ES-I3 (cell line): ENCODE measurements around the gene ELOVL7.
"Not testable (repeated sequence)": the region's sequence is repeated elsewhere in the genome, so short reads cannot be mapped to it uniquely, and the experiment has no call there.

Experiments
- H3K36me3 ChIP-seq: 2 replicates; pipeline ENCODE4 v1.6.1; 2013; ENCODE audit warnings: mild to moderate bottlenecking, low read length, control low read depth, moderate library complexity; ENCODE audit not compliant: insufficient read depth
- H3K4me1 ChIP-seq: 2 replicates; pipeline ENCODE4 v1.6.1; 2013; ENCODE audit warnings: mild to moderate bottlenecking, control low read depth, low read length; ENCODE audit not compliant: insufficient read depth
- H3K9ac ChIP-seq: 2 replicates; pipeline ENCODE4 v1.6.1; 2013; ENCODE audit warnings: low read depth, mild to moderate bottlenecking, low read length, moderate library complexity
- H3K9me3 ChIP-seq: 2 replicates; pipeline ENCODE4 v1.6.1; 2013; ENCODE audit warnings: mild to moderate bottlenecking, low read length, moderate library complexity; ENCODE audit not compliant: control insufficient read depth, insufficient read depth

ELOVL7 gene

GRCh38 chr5:60738933-60739332 lies 105.1 kb downstream of the ELOVL7 start:
- H3K36me3 ChIP-seq: no peaks in the 10 kb centered on the region
- H3K9ac ChIP-seq: no peak overlapping the region
- H3K9me3 ChIP-seq: no peaks in the 10 kb centered on the region
- peaks cover 4% of the 10 kb centered on the region; the same call in 1 of the 2 replicates for H3K4me1 ChIP-seq

- no peaks in the 10 kb centered on the region for H3K36me3 ChIP-seq
- H3K9me3 ChIP-seq: no peaks in the 10 kb centered on the region
- H3K9ac ChIP-seq: no peak overlapping the region
- H3K4me1 ChIP-seq: peaks cover 4% of the 10 kb centered on the region; the same call in 1 of the 2 replicates
Measured at GRCh38 chr5:60738461-60738860, 105.6 kb downstream of the ELOVL7 start.

- not testable (repeated sequence) for H3K9me3 ChIP-seq, H3K36me3 ChIP-seq, H3K4me1 ChIP-seq, H3K9ac ChIP-seq
Measured at GRCh38 chr5:60730858-60731257, 113.2 kb downstream of the ELOVL7 start.

- H3K4me1 ChIP-seq: no peaks in the 10 kb centered on the region
Measured at GRCh38 chr5:60727033-60727679, 116.9 kb downstream of the ELOVL7 start.

GRCh38 chr5:60724126-60724525 lies 119.9 kb downstream of the ELOVL7 start:
- Histone ChIP-seq H3K36me3 (no peaks in the 10 kb centered on the region), H3K4me1 (no peaks in the 10 kb centered on the region), H3K9me3 (no peaks in the 10 kb centered on the region), H3K9ac (no peak overlapping the region)

More at GRCh38 chr5:60727033-60727679, 116.9 kb downstream of the ELOVL7 start:
- no peak overlapping the region for H3K9ac ChIP-seq
- H3K36me3 ChIP-seq: no peaks in the 10 kb centered on the region
- H3K9me3 ChIP-seq: no peaks in the 10 kb centered on the region

- Histone ChIP-seq H3K4me1 (no peaks in the 10 kb centered on the region), H3K36me3 (no peaks in the 10 kb centered on the region), H3K9me3 (no peaks in the 10 kb centered on the region), H3K9ac (no peak overlapping the region)
Measured at GRCh38 chr5:60722416-60722815, 121.7 kb downstream of the ELOVL7 start.

GRCh38 chr5:60719329-60719728 lies 124.7 kb downstream of the ELOVL7 start:
- Histone ChIP-seq H3K36me3 (no peaks in the 10 kb centered on the region), H3K4me1 (no peaks in the 10 kb centered on the region), H3K9ac (no peak overlapping the region), H3K9me3 (no peaks in the 10 kb centered on the region)

- no peaks in the 10 kb centered on the region for H3K4me1 ChIP-seq
- no peaks in the 10 kb centered on the region for H3K36me3 ChIP-seq
Measured at GRCh38 chr5:60718166-60718892, 125.7 kb downstream of the ELOVL7 start.

GRCh38 chr5:60715201-60715928 lies 128.7 kb downstream of the ELOVL7 start:
- H3K9me3 ChIP-seq, H3K36me3 ChIP-seq, H3K4me1 ChIP-seq, H3K9ac ChIP-seq: not testable (repeated sequence)

More at GRCh38 chr5:60718166-60718892, 125.7 kb downstream of the ELOVL7 start:
- no peak overlapping the region for H3K9ac ChIP-seq
- H3K9me3 ChIP-seq: no peaks in the 10 kb centered on the region

- no peaks in the 10 kb centered on the region for H3K9me3 ChIP-seq
- no peak overlapping the region for H3K9ac ChIP-seq
- H3K4me1 ChIP-seq: no peaks in the 10 kb centered on the region
- no peaks in the 10 kb centered on the region for H3K36me3 ChIP-seq
Measured at GRCh38 chr5:60712950-60713349, 131.1 kb downstream of the ELOVL7 start.

GRCh38 chr5:60711892-60712291 lies 132.2 kb downstream of the ELOVL7 start:
- not testable (repeated sequence) for H3K36me3 ChIP-seq, H3K9ac ChIP-seq, H3K4me1 ChIP-seq, H3K9me3 ChIP-seq

- Histone ChIP-seq H3K4me1 (no peaks in the 10 kb centered on the region), H3K9ac (no peak overlapping the region), H3K9me3 (no peaks in the 10 kb centered on the region), H3K36me3 (no peaks in the 10 kb centered on the region)
Measured at GRCh38 chr5:60710362-60710761, 133.7 kb downstream of the ELOVL7 start.

- no peak overlapping the region for H3K9ac ChIP-seq
- no peaks in the 10 kb centered on the region for H3K36me3 ChIP-seq
- no peaks in the 10 kb centered on the region for H3K9me3 ChIP-seq
- no peaks in the 10 kb centered on the region for H3K4me1 ChIP-seq
Measured at GRCh38 chr5:60705144-60705543, 138.9 kb downstream of the ELOVL7 start.

GRCh38 chr5:60703944-60704343 lies 140.1 kb downstream of the ELOVL7 start:
- H3K9me3 ChIP-seq: no peaks in the 10 kb centered on the region
- H3K4me1 ChIP-seq: no peaks in the 10 kb centered on the region
- H3K9ac ChIP-seq: no peak overlapping the region

More at GRCh38 chr5:60703944-60704343, 140.1 kb downstream of the ELOVL7 start:
- no peaks in the 10 kb centered on the region for H3K36me3 ChIP-seq
